H54 (cell line): ENCODE data around the gene SCN2B.

Source experiments
- DNase-seq: peaks from one replicate; pipeline ENCODE4 v3.0.0; 2011; ENCODE audit warnings: low spot score, mixed read lengths; ENCODE audit not compliant: insufficient read length
- FAIRE-seq: peaks from 3 replicates; lab custom pipeline; 2011; peaks lifted over from hg19 to GRCh38; lab: Jason Lieb, UNC
- POLR2A ChIP-seq: IDR thresholded peaks from 2 replicates; pipeline ENCODE4 v1.6.1; 2011; ENCODE audit warnings: low read depth, mild to moderate bottlenecking, low read length

SCN2B gene

DNA sequence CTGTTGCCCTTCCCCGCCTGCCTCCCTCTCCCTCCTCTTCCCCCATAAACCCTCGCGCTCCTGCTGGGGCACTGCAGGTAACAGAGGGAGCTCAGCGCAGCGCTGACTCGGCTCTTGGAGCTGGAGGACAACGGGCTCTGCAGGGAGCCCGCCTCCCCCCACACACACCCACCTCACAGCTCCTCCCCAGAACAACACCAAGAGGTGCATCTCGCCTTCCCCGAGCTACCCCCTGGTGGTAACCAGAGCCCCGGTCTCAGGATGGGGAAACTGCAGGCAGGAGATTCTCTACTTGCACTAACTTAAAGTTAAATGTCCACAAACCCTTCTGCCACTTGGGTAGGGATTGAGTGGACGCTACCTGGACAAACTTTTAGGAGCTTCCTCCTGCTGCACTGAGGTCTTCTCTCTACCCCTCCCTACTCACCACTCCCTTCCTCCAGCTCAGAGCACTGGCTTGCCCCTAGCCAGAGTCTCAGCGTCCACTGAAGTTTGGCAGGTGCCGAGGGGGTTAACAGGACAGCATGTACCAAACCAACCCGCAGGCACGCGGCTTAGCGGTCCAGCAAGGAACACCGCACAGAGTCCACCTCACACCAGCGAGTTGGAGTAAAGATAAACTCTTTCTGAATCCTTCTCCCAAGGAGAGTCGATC lies 19.8 kb downstream of the SCN2B start:
- DNase-seq: no peak
- no peak for FAIRE-seq
- TF ChIP-seq POLR2A: no peak

GRCh38 chr11:118155776-118156530 lies 20.5 kb downstream of the SCN2B start:
- DNase-seq (no peak), FAIRE-seq (no peak)
- TF ChIP-seq POLR2A: no peak

DNA sequence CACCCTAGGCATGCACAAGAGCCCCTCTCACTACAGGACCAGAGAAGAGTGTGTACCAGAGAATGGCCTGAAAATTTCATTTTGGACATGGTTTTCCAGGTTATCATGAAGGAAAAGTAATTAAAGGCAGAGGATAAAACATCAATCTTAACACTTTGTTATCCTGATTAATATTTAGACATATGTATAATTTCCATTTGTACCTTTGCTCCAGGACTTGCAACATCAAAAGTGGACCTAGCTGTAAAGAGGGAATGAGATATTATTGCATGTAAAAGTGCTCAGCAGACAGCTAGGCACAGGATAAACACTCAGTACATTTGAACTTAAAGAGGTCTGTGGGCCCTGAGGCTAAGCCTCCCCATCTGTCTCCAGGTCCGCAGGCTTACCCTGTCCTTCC lies 21.8 kb downstream of the SCN2B start:
- TF ChIP-seq POLR2A: no peak
- no peak for DNase-seq
- no peak for FAIRE-seq

DNA sequence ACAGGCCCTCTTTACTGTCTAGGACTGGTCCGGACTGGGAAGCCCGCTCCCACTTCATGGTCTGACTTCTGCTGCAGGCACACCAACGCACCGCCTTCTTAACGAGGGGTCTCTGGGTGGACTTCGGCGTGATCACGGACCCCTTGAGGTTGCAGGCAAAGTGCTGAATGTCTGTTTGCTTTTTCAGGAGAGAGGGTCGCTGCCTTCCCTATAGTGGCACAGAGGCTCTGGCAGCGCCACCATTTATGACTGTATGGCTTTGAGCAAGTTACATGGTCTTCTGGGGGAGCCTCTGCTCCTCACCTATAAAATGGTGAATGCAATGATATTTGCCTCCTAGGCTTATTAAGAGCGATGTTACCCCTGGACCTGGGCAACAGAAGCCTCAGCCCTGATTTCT lies 22.5 kb downstream of the SCN2B start:
- no peak for TF ChIP-seq POLR2A

GRCh38 chr11:118153516-118153915 lies 22.9 kb downstream of the SCN2B start:
- TF ChIP-seq POLR2A: no peak
- DNase-seq: no peak
- no peak for FAIRE-seq

More for the DNA sequence above, 22.5 kb downstream of the SCN2B start:
- FAIRE-seq (no peak), DNase-seq (no peak)

GRCh38 chr11:118152552-118153471 lies 23.6 kb downstream of the SCN2B start, which contains the start of gene SCN4B:
TSS of gene SCN4B (minus strand) at chr11:118152823. CDS start at chr11:118152673, 150 bp downstream.
- FAIRE-seq: no peak

GRCh38 chr11:118152020-118152551 lies 24.4 kb downstream of the SCN2B start:
- no peak for TF ChIP-seq POLR2A
- DNase-seq (no peak), FAIRE-seq (no peak)

More at GRCh38 chr11:118152552-118153471, 23.6 kb downstream of the SCN2B start, which contains the start of gene SCN4B:
- DNase-seq: no peak
- TF ChIP-seq POLR2A: no peak

DNA sequence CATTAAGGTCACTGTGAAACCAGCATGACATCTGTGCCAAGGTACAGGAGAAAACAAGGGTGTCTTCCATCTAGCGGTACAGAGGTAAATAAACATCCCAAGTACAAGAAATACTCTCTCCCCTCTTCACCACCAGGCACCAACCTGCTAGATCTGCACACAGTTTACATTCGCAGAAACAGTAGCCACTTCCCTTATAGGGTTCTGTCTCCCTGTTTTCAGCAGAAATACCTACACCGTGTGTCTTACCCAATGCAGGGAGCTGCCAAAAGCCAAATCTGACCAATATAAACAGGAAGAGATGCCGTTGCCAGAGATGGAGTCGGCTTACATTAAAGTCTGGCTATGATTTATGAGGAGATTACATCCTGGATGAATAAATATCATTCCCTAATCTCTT lies 25.0 kb downstream of the SCN2B start:
- TF ChIP-seq POLR2A: no peak
- DNase-seq: no peak
- no peak for FAIRE-seq

GRCh38 chr11:118149493-118149892 lies 26.9 kb downstream of the SCN2B start:
- FAIRE-seq (no peak), DNase-seq (no peak)
- no peak for TF ChIP-seq POLR2A

DNA sequence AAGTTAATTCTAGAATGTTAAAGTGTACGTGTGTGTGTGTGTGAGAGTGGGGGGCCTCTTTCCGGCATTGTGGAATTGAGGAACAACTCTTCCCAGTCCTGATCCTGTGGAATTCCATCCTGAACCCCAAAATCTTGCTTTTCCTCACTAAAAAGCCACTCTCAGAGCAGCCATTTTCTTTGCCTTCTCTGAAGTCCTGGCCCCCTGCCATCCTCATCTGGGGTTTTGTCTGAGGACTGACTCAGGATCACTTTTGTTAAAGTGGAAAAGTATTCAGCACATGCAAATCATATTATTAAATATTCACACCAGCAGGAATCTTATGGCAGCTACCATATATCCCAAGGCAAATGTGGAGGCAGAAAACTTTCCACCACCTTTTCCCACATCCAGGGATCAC lies 27.6 kb downstream of the SCN2B start:
- FAIRE-seq: no peak
- TF ChIP-seq POLR2A: no peak
- no peak for DNase-seq

- no peak for FAIRE-seq
- no peak for TF ChIP-seq POLR2A
- DNase-seq: no peak
These were observed 28.2 kb downstream of the SCN2B start for GRCh38 chr11:118148240-118148639.

DNA sequence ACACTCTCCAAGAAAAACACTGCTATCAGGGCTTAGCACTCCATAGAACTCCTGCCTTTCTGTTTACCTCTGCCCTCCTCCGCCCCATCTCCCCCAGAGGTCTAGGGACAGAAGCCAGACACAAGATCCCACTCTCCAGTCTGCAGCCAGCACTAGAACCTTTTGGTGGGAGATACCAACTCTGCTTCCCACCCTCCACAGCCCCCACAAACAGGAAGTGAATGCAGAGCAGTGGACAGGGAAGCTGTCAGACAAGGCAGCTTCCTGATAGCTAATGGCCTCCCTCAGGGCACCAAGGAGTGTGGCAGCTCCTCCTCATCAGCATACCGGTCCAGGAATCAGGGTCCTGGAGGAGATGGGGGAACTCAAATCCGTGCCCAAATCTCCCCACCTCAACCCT lies 28.9 kb downstream of the SCN2B start:
- no peak for TF ChIP-seq POLR2A
- no peak for FAIRE-seq
- no peak for DNase-seq

GRCh38 chr11:118146554-118146953 lies 29.9 kb downstream of the SCN2B start:
- no peak for DNase-seq

More at GRCh38 chr11:118146554-118146953, 29.9 kb downstream of the SCN2B start:
- FAIRE-seq: no peak
- TF ChIP-seq POLR2A: no peak
